IPS DF 4.7 (cell line): ENCODE results near the gene LRRC25.

Source experiments
- DNase-seq: peaks from one replicate; pipeline ENCODE4 v3.0.0-alpha.2; 2013; ENCODE audit warnings: low spot score; ENCODE audit errors: extremely low read depth

Gene LRRC25

DNA sequence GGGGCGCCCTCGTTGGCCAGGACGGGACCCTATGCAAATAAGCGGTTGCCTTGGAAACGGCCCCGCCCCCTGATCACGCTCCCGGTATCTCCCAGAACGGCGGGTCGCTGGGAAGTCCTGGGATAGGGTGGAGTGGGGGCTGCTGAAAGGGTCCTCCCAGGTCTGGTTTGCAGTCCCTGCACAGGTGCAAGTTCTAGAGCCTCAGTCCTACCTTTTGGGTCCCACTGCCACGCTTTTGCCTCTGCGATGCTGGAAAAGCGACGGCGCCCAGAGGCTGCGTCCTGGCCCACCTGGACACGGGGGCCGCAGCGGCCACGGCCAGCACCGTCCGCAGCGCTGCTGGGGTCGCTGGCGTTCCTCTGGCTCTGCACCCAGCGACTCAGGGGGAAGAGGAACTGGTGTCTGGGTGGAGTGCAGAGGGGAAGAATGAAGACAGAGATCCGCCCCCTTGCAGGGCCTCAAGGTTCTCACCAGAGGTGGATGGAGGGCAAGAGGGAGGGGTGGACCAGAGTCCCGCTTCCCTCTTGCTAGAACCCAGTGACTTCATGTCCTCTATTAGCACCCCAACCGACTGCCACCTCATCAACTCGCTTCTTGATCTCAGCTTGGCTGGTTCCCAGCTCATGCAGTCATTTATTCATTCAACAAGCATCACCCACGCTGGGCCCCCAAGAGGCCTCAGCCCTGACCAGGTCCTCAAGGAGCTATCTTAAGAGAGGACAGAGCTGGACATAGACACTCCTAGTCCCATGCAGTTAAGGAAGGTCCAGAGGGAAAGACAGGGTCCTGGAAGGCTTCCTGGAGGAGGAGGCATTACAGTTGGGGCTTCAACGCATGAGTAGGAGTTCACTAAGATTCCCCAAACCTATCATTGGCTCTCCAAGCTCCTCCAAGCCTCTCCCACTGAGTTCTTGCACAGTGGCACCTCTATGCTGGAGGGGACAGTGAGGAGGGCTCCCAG is at the start of gene LRRC25:
LRRC25 (minus strand) TSS at position 381 of the 961 bp plus-strand sequence. CDS start 659 bp downstream, outside the sequence.
- no peak for DNase-seq

DNA sequence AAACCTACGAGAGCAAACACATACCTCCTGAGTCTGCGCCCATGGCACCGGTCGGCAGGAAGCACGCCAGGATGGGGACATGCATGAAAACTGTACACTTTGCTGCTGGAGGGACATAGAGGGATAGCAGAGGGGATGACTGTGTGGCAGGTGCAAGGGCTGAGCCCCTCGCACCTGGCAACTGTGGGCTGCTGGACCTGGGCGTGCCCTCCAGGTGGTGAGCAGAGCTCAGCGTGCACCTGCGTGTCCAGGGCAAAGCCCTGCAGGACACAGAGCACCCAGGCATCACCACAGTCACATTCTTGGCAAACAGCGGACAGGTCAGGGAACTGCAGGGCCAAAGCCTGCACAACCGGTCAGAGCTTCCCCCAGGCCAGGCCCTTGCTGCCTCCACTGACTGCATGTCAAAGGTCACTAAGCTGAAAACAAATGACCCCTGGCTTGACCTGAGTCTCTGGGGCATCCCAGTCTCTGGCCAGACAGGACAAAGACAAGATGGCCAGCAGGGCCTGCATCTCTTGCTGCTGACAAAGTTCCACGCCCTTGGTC is 49.5 kb upstream of the LRRC25 start:
- DNase-seq = no peak

DNA sequence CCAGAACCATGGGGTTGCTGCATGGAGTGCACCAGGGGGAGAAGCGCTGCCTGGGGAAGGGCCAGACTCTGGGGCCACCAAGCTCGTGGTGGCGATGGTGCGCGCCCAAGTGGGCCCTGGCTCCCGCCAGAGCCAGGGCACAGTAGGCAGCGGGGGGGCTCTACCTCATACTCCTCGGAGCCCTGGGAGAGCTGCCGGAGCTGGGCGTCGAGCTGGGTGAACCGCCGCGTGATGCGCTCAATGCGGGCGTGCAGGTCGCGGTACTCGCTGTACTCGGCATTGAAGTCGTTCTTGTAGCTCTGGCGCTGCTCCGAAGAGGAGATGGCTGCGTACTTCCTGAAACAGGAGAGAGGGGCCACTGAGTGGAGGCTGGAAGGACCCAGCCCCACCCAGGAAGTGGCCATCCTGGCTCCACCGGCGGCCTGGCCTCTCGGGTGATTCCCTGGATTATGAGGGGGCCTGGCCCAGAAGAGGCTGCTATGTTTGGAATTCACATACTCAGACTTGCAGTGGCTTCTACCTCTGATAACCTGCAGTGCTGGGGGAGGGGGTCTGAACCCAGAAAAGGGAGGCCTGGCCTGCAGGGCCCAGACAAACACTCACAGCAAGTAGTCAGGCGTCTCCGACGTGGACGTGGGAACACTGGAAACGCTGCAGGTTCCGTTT is 48.9 kb upstream of the LRRC25 start:
- DNase-seq = no peak

DNA sequence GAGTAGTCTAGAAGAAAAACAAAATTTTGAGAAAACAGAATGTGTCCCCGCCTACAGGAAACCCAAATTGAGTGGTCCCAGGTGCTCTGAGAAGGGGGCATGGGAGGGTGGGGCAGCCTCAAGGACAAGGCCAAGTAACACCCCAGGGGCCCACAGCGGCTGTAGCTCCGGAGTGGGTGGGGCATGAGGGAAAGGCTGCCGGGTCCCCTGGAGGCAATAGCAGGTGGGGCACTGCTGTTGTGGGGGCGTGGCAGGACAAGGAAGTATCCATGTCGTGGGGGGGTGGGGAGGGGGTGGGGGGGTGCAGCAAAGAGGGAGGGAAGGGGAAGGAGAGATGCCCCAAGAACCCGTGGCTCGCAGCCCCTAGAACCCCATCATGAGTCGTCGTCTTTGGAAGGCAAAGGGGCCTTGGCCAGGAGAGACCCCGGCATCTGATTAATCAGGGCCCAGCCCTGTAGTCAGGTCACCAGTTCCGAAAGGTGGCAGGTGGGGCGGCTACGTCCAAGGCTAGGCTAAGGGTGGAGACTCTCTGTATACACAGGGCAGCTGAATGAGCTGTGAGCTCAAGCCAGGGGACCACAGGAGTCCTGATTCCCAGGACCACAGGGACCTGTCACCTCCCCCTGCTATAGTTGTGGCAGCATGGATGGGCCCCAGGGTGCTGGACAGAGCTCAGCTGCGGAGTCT is 48.0 kb upstream of the LRRC25 start:
- DNase-seq = no peak

DNA sequence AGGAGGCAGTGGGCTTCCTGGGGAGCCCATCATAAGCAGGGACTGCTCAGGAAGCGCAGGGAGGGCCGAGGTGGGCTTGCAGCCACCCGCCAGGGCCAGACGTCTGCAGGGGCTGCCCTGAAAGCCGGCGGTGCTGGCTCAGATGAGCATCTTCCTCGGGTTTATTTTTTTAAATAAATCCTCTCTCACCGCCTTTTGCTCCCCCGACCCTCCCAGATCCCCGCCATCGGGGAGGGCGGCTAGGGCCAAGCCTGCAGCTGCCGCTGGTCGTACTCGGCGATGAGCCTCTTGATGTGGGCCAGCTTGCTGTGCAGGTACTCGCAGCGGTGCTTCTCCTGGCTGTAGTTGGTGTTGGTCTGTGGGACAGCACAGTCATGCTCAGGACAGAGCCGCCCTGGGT is 47.1 kb upstream of the LRRC25 start:
- DNase-seq = no peak

DNA sequence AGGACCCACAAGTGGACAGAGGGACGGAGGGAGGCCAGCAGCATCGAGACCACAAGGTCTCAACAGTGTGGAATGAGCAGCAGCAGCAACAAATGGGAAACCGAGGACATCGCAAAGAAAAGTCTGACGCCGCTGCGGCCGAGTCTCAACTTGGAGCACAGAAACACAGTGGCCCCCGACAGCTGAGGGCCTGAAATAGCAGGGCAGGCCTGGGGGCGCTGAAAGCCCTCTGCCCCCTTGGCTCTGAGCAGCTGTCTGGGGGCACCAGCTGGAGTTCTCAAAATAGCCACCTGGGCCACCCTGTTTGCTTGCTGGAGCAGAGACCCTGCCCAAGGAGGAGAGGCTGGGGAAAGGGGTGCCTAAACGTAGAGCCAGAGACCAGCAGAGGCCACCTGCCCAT is 46.4 kb upstream of the LRRC25 start:
- no peak for DNase-seq

DNA sequence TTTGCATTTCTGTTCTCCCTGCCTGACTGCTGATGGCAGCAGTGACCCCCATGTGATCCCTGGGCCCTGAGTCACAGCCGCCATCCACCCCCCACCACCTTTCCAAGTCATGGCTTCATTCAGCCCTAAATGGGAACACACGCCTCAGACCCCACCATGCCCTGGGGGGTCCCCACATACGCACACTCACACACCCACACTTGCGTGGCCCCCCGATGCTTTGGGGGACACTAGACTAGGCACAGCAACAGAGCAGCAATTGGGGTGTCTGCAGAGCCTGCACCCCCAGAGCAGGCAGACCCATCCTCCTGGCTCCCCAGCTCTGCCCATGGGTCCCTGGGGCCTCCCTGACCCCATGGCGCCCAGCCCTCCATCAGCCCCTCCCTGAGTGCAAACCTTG is 46.0 kb upstream of the LRRC25 start:
- DNase-seq = no peak

DNA sequence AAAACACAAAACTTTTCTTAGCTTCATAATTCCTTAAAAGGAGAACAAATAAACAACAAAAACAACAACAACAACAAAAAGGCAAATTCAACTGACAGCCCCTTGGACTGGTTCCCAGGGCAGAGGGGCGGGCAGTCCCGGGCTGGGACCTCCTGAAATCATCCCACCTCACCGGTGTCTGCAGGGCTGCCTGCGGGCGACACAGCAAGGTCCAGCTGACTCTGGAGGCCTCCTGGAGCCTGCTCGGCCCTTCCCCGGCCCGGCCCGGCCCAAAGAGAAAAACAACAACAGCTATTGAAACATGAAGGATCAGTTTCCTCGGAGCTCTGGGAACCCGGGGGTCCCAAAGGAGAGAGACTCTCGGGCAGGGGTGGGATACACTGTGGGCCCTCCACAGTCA is 45.5 kb upstream of the LRRC25 start:
- no peak for DNase-seq

DNA sequence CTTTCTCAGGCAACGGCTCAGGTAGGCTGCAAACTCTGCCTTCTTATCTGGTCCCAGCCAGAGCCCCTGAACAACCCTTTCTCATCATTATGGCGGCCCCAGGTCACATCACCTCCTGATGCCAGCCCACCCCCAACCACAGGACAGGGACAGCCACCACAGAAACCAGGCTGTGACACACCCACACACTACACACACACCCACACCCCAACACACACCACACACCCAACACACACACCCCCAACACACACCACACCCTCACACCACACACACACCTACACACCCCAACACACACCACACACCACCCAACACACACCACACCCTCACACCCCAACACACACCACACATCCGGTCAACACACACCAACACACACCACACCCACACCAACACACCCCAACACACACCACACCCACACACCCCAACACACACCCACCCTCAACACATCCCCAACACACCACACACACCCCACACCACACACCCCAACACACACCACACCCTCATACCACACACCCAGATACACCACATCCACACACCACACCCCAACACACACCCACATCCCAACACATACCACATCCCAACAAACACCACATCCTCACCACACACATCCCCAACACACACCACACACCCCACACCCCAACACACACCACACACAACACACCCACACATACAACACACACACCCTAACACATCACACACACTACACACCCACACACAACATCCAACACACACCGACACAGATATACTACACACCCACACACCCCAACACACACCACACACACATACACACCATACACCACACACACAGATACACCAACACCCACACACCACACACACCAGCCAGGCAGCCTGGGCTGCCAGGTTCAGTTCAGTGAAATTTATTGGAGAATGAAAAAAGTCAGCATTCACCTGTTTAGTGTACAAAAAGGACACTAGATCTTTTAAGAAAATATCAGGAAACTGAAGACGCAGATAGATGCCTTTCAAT is 44.7 kb upstream of the LRRC25 start:
- no peak for DNase-seq

DNA sequence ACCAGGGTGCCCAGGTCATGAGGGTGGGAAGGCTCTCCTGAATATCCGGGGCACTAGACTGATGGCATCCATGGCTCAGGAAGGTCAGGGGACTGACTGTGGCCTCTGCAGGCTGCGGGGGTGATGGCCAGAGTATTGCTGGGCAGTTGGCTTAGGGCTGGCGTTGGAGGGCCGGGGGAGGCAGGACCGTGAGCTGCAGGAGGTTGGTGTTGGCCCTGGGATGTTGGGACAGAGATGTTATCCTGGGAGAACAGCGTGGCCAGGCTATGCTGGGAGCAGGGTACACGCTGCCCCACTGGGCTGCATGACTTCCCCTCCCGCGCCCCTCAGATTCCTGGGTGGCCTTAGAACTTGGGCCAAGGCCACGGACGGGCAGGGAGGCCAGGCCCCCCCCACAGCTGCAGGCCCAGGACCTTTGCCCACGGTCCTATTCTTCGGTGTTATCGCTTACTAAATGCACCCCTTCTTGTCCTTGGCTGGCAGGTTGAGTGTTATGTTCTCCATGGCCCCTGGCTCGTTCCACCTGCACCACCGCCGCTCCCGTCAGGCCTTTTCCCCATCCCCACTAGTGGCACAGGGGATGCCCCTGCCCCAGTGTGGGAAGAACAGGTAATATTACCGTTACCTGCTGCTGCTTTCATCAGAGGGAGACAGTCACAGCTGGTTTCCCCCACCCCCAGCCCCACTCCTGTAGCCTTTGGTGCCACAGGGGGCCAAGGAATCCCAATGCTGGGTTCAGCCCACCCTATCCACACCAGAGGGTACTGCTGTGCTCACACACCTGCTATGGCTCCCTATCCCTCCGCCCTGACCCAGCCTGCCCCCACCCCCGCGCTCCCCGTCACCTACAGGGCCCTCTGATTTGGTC is 43.7 kb upstream of the LRRC25 start:
- DNase-seq = no peak

DNA sequence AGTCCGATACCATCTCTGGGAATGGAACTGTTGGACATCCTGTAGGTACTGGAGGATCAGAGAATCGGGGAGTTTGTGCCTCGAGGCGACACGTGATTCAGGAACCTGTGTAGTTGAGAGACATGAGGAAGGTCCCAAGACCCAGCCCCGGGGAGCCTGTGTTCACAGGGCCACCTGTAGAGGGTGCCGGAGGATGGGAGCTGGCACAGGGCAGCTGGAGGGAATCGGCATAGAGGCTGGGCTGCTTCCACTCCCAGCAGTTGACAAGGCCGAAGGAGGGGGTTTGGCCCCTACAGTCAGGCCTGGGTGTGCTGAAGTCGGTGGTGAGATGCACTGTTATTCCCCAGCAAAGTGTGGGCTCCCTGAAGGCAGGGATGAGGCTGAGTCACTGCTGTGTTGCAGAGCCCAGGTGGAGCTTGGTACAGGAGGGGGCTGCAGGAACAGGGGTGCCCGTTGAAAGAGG is 43.0 kb upstream of the LRRC25 start:
- no peak for DNase-seq

DNA sequence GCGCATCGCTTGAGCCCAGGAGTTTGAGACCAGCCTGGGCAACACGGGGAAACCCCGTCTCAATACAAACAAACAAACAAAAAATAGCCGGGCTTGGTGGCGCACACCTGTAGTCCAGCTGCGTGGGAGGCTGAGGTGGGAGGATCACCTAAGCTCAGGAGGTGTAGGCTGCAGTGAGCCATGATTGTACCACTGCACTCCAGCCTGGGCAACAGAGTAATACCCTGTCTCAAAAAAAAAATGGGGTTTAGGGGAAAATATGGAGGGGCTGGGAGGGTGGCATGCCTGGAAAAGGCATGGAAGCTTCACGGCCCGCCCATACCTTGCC is 42.5 kb upstream of the LRRC25 start:
- DNase-seq = no peak

DNA sequence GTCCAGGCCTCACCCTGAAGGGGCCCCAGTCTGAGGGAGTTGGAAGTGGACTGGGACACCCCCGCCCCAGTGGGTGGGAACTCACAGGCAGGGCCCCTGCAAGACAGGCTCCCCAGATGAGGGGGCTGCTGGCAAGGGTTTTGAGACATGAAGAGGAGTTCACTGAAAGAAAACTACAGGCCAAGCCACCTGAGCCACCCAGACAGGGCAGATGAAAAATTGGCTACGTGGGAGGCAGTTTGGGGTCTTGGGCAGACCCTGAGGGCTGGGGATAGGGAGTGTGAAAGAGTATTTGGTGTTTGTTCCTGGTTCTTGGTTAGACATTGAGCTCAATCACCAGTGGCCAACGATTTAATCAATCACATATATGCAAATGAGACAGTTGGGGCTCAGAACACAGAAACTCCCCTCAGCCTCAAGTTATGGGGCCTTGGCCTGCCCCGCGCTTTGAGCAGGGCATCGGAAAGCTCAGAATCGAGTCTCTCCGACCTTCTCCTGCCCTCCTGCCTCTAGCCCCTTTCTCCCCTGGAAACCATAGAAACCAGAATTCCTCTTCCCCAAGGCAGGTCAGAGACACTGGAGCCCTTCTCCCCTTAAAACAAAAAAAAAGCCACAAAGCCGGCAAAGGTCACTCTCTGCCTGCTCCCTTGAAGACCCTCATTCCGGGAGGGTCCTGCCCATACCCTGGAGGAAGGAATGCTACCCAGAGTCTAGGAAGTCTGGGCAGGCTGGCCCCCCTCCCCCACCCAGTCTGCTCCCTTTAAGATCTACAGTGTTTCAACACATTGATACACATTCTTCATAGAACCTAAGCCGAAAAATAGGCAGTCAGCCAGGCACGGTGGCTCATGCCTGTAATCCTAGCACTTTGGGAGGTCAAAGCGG is 41.8 kb upstream of the LRRC25 start:
- DNase-seq = no peak

DNA sequence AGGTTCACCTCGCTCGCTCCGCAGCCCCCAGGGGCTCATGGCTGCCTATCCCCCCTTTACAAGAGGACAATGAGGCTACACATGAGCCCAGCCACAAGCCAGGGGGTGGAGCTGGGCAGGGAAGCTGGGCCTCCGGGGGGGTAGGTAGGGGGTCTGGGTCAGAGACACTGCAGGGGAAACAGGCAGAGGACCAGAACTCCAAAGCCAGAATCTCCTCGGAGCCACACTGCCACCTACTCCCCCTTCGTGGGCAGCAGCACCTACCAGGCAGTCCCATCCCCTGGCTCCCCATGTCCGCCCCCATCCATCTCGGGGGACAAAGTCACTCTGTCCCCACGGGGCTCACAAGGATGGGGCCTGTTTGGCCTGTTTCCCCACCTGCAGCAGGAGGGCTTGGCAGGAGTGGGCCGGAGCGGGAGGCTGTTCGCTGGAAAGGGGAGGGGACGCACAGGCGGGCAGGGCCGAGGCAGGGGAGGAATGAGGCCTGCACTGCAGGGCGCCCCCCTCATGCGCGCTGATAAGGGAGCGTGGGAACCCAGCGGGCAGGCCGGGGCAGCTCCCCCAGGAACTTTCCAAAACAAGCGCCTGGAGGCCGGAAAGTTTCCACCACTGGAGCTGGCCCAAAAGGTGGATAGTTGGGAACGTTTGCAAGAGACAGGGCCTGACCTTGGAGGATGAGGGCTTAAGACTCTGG is 41.1 kb upstream of the LRRC25 start:
- DNase-seq = no peak

DNA sequence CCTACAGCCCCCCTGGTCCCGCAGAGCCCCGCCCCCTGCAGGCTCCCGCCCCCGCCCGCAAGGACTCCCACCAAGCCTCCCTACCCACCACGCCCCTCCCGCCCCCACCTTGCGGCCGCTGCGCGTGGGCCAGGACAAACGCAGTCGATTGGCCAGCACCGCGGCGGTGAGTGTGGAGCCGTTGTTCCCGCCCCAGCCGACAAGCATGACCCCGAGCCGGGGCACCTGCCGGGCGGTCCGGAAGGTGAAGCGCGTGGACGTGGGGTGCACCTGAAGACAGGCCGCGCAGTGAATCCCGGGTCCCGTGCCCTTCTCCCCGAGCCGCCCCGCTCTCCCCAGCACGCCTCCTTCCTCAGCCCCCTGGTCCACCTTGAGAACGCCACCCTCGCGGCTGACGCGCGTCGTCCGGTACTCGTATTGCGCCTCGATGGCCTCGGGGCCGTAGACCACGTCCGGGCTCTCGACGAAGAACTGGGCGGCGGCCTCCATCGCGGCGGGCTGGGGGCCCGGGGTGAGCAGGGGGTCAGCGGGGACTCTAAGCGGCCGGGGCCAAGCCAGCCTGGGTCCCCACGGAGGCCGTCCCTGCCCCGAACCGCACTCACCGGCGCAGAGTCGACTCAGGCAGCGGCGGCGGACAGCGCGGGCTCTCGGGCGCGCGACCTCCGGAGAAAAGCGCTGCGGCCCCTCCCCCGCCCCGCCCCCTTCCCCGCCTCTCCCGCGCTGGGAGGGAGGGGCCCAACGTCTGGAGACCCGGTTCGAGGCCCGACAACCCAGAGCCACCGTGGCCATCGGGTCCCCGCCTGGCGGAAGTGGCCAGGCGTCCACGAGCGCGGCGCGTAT is 40.3 kb upstream of the LRRC25 start, which contains the start of gene ISYNA1:
ISYNA1 (minus strand) TSS at position 643 of the 840 bp plus-strand sequence; CDS start at position 489, 154 bp downstream.
- no peak for DNase-seq

DNA sequence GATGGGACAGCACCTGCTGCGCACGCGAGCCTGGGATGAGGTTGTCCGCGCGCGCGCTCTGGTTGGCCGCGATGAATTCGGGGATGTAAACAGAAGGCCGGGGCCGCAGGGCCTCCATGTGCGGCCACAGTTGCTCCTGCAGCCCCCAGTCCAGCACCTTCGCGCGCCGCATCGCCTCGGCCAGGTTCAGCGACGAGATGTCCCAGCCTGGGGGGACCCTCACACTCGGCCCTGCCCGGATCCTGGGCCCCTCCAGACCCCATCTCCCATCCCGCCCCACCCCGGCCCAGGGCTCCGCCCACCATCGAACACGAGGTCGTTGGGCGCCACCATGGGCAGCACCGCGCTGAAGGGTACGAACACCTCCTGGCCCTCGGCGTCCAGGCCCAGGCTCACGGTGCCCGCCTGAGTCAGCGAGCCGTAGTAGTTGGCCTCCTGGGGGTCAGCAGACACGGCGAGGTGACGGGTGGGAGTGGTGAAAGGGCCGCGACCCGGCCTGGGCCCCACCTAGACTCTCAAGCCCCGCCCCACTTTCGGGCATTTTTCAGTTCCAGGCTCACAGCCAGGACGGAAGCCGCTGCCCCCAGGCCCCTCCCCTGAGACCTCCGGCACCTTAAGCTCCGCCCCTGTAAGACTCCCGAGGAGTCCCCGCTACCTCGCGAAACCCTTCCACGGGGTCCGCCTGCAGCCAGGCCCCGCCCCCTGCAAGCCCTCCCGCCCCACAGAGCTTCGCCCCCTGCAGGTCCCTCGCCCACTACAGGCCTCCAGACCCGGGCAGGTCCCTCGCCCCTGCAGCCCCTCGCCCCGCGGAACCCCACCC is 39.5 kb upstream of the LRRC25 start:
- DNase-seq = no peak
